HepG2 (cell line): ENCODE results near the gene KRT33A. TPM values are rescaled to one million over a fixed set of nuclear protein-coding genes. Genes with fewer than 3 reads are reported as not detected.

Experiments used
- ATAC-seq: fragments of 200-7000 bp; cut with Tn5 transposase; 3 replicates; pipeline ENCODE4 v1.9.1; 2020; ENCODE audit warnings: mild to moderate bottlenecking, moderate library complexity
- BruUV-seq: library from RNA; stranded (reverse); fragments of 400-500 nt; replicated peaks from 2 replicates; lab custom pipeline; 2021; lab: Mats Ljungman, UMichigan
- CTCF ChIA-PET: fragments of 300-600 bp; formaldehyde crosslinking; extraction: SDS; loops from one replicate; lab custom pipeline; 2021; ENCODE audit warnings: low total read pairs, inconsistent platforms, low intra/inter-chr PET ratio; lab: Yijun Ruan, JAX
- POLR2A ChIA-PET: fragments of 350-600 bp; sonication (Branson Sonifier 250); formaldehyde crosslinking; loops from one replicate; lab custom pipeline; 2020; ENCODE audit warnings: antibody characterized with exemption, inconsistent platforms; lab: Yijun Ruan, JAX
- DNase-seq: peaks from one replicate; pipeline ENCODE4 v3.0.0-alpha.2; 2015; ENCODE audit warnings: low spot score
- FAIRE-seq: peaks from 3 replicates; lab custom pipeline; 2011; peaks lifted over from hg19 to GRCh38; lab: Jason Lieb, UNC
- H2AFZ ChIP-seq: one replicate; pipeline ENCODE4 v1.6.1; 2011; ENCODE audit warnings: low read length, inconsistent platforms
- H3K27ac ChIP-seq: fragments of 300-600 bp; 3 replicates; pipeline ENCODE4 v1.8.0; 2011; ENCODE audit warnings: mixed run types, mild to moderate bottlenecking, mixed read lengths, low read length, inconsistent platforms; ENCODE audit not compliant: insufficient read depth; ENCODE audit errors: extremely low read length
- H3K27me3 ChIP-seq, 2 experiments: fragments of 200-600 bp in 1 of 2; 2 replicates in 1 of 2; 3 replicates in 1 of 2; pipeline versions ENCODE4 v1.6.0 to v1.8.0; 2011; ENCODE audit warnings: low read length in 2 of 2, mild to moderate bottlenecking in 2 of 2, moderate library complexity in 2 of 2, inconsistent platforms in 1 of 2; ENCODE audit not compliant: insufficient read depth in 2 of 2, control insufficient read depth in 1 of 2
- H3K36me3 ChIP-seq, 2 experiments: fragments of 200-600 bp in 1 of 2; replicated peaks in 1 of 2; 2 replicates in 1 of 2; 3 replicates in 1 of 2; pipeline versions ENCODE4 v1.5.1 to v1.8.0; 2011; ENCODE audit warnings: low read length in 2 of 2, inconsistent platforms in 1 of 2; ENCODE audit not compliant: insufficient read depth in 2 of 2, control insufficient read depth in 1 of 2
- H3K4me1 ChIP-seq: 2 replicates; pipeline ENCODE4 v1.5.1; 2012; ENCODE audit warnings: low read length, inconsistent platforms; ENCODE audit not compliant: insufficient read depth
- H3K4me2 ChIP-seq: 2 replicates; pipeline ENCODE4 v1.6.0; 2011; ENCODE audit warnings: low read depth, low read length, inconsistent platforms
- H3K4me3 ChIP-seq, 3 experiments: fragments of 200-600 bp in 1 of 3; sonication (generic), shearing (Covaris generic) in 1 of 3; replicated peaks in 1 of 3; 2 replicates each; pipeline ENCODE4 v1.5.1; 2011 to 2016; ENCODE audit warnings: low read length in 3 of 3, inconsistent platforms in 2 of 3, low read depth in 2 of 3, mild to moderate bottlenecking in 2 of 3, control low read depth in 1 of 3, mixed read lengths in 1 of 3; ENCODE audit not compliant: insufficient read depth in 1 of 3
- H3K79me2 ChIP-seq: one replicate; pipeline ENCODE4 v1.6.1; 2011; ENCODE audit warnings: low read length, inconsistent platforms; ENCODE audit not compliant: insufficient read depth
- H3K9ac ChIP-seq: 2 replicates; pipeline ENCODE4 v1.6.0; 2011; ENCODE audit warnings: mild to moderate bottlenecking, low read depth, low read length, inconsistent platforms; ENCODE audit not compliant: insufficient read depth
- H3K9me3 ChIP-seq: 2 replicates; pipeline ENCODE4 v1.5.1; 2012; ENCODE audit warnings: mild to moderate bottlenecking, low read length
- H4K20me1 ChIP-seq: 2 replicates; pipeline ENCODE4 v1.6.0; 2011; ENCODE audit warnings: inconsistent platforms, mild to moderate bottlenecking, low read length, moderate library complexity; ENCODE audit not compliant: insufficient read depth
- GABPB1 ChIP-seq: IDR thresholded peaks from 2 replicates; pipeline ENCODE4 v1.6.1; 2016; ENCODE audit warnings: mild to moderate bottlenecking, missing genetic modification reagents, moderate library complexity, missing compliant biosample characterization
- HOXA3 ChIP-seq: sonication (generic); formaldehyde crosslinking; IDR thresholded peaks from 2 replicates; pipeline ENCODE4 v1.5.0; 2020; ENCODE audit warnings: missing genetic modification reagents
- MLLT10 ChIP-seq: sonication (generic); formaldehyde crosslinking; IDR thresholded peaks from 2 replicates; pipeline ENCODE4 v1.4.0; 2020; ENCODE audit warnings: missing genetic modification reagents
- PRPF4 ChIP-seq: fragments of 200-400 bp; formaldehyde crosslinking; IDR thresholded peaks from 2 replicates; pipeline ENCODE4 v1.6.1; 2016; ENCODE audit warnings: low read length, low read depth; ENCODE audit not compliant: poor library complexity, severe bottlenecking
- THAP11 ChIP-seq: IDR thresholded peaks from 2 replicates; pipeline ENCODE4 v1.6.1; 2016; ENCODE audit warnings: missing biosample characterization, missing genetic modification reagents
- ZNF274 ChIP-seq: sonication (generic); formaldehyde crosslinking; IDR thresholded peaks from 2 replicates; pipeline ENCODE4 v1.5.1; 2020; ENCODE audit warnings: mild to moderate bottlenecking, missing genetic modification reagents
- ZNF510 ChIP-seq: sonication (generic); formaldehyde crosslinking; IDR thresholded peaks from 2 replicates; pipeline ENCODE4 v1.4.0; 2020; ENCODE audit warnings: low read depth, mild to moderate bottlenecking, missing genetic modification reagents
- WGBS: methylation state at CpG from one replicate; pipeline ENCODE4 v1.1.6; 2017; ENCODE audit warnings: low lambda C conversion rate; 5-methylcytosine and 5-hydroxymethylcytosine counted together
- in situ Hi-C: cut with HindIII; loops from 2 replicates; pipeline ENCODE4 v1.10.0; 2017; ENCODE audit warnings: low pct_unique_long_range_greater_than_20kb; ENCODE audit not compliant: extremely low pct_ligation_motif_present
- intact Hi-C: fragments of 100-400 bp; cut with micrococcal nuclease; formaldehyde crosslinking; loops from one replicate; pipeline ENCODE4 v1.10.0; 2022; ENCODE audit not compliant: unreplicated experiment
- polyA plus RNA-seq, 8 experiments: library from polyadenylated mRNA; depleted of rRNA in 3 of 8; stranded (reverse) in 7 of 8; unstranded in 1 of 8; fragments of >200 nt; fragmentation: Illumina TruSeq in 4 of 8; extraction: Trizol in 4 of 8; gene quantifications; 2 replicates each; pipeline versions ENCODE4 v1.2.1 to v1.2.3, GENCODE V29; 2011 to 2016; ENCODE audit warnings: low read depth in 4 of 8, missing spikeins in 1 of 8, mixed read lengths in 1 of 8; ENCODE audit not compliant: insufficient read depth in 1 of 8
- total RNA-seq, 5 experiments: library from RNA; depleted of rRNA; stranded (reverse); fragments of >200 nt; fragmentation: Illumina TruSeq; extraction: Trizol; gene quantifications; 2 replicates each; pipeline ENCODE4 v1.2.3, GENCODE V29; 2016; ENCODE audit warnings: low read depth in 1 of 5
- TF ChIP-seq, protein P1 (sequence below): IDR thresholded peaks from 2 replicates; pipeline ENCODE4 v1.6.1; 2016
- TF ChIP-seq, protein P2 (sequence below): IDR thresholded peaks from 2 replicates; pipeline ENCODE4 v1.6.1; 2016; ENCODE audit warnings: low read depth, control low read depth
- TF ChIP-seq, protein P3 (sequence below): sonication (generic); formaldehyde crosslinking; IDR thresholded peaks from 2 replicates; pipeline ENCODE4 v1.8.1; 2023; ENCODE audit warnings: mild to moderate bottlenecking, missing genetic modification reagents, borderline replicate concordance
- TF ChIP-seq, protein P4 (sequence below): sonication (generic); formaldehyde crosslinking; IDR thresholded peaks from 2 replicates; pipeline ENCODE4 v1.4.0; 2020; ENCODE audit warnings: missing genetic modification reagents
- TF ChIP-seq, protein P5 (sequence below): sonication (generic); formaldehyde crosslinking; IDR thresholded peaks from 2 replicates; pipeline ENCODE4 v1.4.0; 2020; ENCODE audit warnings: missing genetic modification reagents

Gene KRT33A
- total and polyA plus RNA-seq, 2 of the 13 experiments (the other 11 are each of a cell fraction or from before 2014, with no cell fraction given), result not detected

DNA sequence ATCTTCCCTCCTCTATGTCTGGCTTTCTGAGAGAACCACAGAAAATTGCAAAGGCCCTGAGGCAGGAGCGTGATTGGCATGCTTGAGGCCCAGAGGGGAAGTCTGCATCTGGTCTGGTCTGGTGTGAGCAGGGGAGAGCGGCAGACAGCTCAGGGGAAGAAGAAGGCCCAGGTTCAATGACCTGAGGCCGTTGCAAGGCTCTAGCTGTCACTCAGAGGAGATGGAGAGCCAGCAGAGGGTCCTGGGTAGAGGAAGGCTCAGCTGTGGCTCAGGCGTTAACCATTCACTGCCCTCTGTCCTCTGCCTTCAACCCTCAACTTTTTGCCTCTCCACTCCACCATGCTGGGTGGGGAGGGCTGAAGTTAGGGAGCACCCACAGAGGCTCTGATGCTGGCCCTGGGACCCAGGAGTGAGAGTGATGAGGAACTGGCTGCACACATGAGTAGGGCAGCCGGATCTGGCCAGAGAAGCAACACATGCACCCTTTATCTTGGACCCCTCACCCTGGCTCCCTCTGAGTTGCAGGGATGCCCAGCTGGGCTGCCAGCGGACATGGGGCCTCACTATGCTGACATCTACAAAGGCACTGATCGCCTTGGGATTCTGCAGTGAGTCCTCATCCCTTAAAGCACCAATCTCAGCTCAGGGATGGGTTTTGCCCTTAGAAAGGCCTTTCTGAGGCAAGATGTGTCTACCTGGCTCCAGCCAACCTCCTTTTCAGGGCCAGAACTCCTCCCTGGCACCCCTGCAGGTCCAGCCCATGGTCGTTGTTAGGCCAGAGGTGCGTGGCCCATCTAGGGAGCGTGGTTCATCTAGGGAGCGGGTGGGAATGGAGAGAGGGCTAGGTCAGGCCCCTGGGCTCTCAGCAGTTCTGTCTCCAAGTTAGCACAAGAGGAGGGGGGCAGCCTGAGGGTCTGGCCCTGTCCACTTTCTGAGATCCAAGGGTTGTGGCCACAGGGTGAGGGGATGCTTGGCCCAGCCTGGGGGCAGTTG, 27.4 kb downstream of the KRT33A start:
- Histone ChIP-seq H2AFZ (no peak overlapping the region), H3K4me2 (no peak overlapping the region), H3K4me3 (no peak overlapping the region), H3K27me3 (0 out of 5 replicates have a peak, but pooled peaks cover 0 to 5% of the 10 kb centered on the region in 2 experiments), H3K27ac (no peak overlapping the region), H3K9ac (no peak overlapping the region), H3K36me3 (no peaks in the 10 kb centered on the region), H3K9me3 (peaks cover 10% of the 10 kb centered on the region; the same call in 1 of the 2 replicates), H3K4me1 (no peaks in the 10 kb centered on the region), H3K79me2 (no peaks in the 10 kb centered on the region), H4K20me1 (no peaks in the 10 kb centered on the region)
- FAIRE-seq (no peak), ATAC-seq (no peak), DNase-seq (no peak)
- in situ Hi-C loops, result loop anchor here (5.0 kb wide), 2 partner anchors 416 to 466 kb away; no protein-coding TSS in a partner anchor
- no TSS peak for BruUV-seq
- 48% methylated on average over 11 of the region's 11 CpGs for WGBS
- POLR2A ChIA-PET, result no interaction called here
- CTCF ChIA-PET, result interaction anchor here (0.6 to 2.4 kb wide), 2 partner anchors 414 to 520 kb away, joined by 3 to 16 read pairs; no protein-coding TSS in a partner anchor
- intact Hi-C loops, result loop anchor here (1.0 to 5.0 kb wide), 2 partner anchors 414 to 466 kb away; no protein-coding TSS in a partner anchor
- no peak for TF ChIP-seq MLLT10 (CRISPR knock-in tag)
- TF ChIP-seq, protein P1, sequence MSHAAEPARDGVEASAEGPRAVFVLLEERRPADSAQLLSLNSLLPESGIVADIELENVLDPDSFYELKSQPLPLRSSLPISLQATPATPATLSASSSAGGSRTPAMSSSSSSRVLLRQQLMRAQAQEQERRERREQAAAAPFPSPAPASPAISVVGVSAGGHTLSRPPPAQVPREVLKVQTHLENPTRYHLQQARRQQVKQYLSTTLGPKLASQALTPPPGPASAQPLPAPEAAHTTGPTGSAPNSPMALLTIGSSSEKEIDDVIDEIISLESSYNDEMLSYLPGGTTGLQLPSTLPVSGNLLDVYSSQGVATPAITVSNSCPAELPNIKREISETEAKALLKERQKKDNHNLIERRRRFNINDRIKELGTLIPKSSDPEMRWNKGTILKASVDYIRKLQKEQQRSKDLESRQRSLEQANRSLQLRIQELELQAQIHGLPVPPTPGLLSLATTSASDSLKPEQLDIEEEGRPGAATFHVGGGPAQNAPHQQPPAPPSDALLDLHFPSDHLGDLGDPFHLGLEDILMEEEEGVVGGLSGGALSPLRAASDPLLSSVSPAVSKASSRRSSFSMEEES, result no peak
- no peak for TF ChIP-seq ZNF274
- no peak for TF ChIP-seq ZNF510
- TF ChIP-seq HOXA3, result no peak
- TF ChIP-seq, protein P2, sequence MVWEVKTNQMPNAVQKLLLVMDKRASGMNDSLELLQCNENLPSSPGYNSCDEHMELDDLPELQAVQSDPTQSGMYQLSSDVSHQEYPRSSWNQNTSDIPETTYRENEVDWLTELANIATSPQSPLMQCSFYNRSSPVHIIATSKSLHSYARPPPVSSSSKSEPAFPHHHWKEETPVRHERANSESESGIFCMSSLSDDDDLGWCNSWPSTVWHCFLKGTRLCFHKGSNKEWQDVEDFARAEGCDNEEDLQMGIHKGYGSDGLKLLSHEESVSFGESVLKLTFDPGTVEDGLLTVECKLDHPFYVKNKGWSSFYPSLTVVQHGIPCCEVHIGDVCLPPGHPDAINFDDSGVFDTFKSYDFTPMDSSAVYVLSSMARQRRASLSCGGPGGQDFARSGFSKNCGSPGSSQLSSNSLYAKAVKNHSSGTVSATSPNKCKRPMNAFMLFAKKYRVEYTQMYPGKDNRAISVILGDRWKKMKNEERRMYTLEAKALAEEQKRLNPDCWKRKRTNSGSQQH (CRISPR knock-in tag), result no peak
- TF ChIP-seq GABPB1, result no peak
- TF ChIP-seq, protein P3, sequence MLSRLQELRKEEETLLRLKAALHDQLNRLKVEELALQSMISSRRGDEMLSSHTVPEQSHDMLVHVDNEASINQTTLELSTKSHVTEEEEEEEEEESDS (CRISPR knock-in tag), result no peak
- TF ChIP-seq, protein P4, sequence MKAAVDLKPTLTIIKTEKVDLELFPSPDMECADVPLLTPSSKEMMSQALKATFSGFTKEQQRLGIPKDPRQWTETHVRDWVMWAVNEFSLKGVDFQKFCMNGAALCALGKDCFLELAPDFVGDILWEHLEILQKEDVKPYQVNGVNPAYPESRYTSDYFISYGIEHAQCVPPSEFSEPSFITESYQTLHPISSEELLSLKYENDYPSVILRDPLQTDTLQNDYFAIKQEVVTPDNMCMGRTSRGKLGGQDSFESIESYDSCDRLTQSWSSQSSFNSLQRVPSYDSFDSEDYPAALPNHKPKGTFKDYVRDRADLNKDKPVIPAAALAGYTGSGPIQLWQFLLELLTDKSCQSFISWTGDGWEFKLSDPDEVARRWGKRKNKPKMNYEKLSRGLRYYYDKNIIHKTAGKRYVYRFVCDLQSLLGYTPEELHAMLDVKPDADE (CRISPR knock-in tag), result no peak
- TF ChIP-seq, protein P5, sequence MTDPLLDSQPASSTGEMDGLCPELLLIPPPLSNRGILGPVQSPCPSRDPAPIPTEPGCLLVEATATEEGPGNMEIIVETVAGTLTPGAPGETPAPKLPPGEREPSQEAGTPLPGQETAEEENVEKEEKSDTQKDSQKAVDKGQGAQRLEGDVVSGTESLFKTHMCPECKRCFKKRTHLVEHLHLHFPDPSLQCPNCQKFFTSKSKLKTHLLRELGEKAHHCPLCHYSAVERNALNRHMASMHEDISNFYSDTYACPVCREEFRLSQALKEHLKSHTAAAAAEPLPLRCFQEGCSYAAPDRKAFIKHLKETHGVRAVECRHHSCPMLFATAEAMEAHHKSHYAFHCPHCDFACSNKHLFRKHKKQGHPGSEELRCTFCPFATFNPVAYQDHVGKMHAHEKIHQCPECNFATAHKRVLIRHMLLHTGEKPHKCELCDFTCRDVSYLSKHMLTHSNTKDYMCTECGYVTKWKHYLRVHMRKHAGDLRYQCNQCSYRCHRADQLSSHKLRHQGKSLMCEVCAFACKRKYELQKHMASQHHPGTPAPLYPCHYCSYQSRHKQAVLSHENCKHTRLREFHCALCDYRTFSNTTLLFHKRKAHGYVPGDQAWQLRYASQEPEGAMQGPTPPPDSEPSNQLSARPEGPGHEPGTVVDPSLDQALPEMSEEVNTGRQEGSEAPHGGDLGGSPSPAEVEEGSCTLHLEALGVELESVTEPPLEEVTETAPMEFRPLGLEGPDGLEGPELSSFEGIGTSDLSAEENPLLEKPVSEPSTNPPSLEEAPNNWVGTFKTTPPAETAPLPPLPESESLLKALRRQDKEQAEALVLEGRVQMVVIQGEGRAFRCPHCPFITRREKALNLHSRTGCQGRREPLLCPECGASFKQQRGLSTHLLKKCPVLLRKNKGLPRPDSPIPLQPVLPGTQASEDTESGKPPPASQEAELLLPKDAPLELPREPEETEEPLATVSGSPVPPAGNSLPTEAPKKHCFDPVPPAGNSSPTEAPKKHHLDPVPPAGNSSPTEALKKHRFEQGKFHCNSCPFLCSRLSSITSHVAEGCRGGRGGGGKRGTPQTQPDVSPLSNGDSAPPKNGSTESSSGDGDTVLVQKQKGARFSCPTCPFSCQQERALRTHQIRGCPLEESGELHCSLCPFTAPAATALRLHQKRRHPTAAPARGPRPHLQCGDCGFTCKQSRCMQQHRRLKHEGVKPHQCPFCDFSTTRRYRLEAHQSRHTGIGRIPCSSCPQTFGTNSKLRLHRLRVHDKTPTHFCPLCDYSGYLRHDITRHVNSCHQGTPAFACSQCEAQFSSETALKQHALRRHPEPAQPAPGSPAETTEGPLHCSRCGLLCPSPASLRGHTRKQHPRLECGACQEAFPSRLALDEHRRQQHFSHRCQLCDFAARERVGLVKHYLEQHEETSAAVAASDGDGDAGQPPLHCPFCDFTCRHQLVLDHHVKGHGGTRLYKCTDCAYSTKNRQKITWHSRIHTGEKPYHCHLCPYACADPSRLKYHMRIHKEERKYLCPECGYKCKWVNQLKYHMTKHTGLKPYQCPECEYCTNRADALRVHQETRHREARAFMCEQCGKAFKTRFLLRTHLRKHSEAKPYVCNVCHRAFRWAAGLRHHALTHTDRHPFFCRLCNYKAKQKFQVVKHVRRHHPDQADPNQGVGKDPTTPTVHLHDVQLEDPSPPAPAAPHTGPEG (CRISPR knock-in tag), result no peak
- no peak for TF ChIP-seq PRPF4
- TF ChIP-seq THAP11 (CRISPR knock-in tag), result no peak
